HEK293T (cell line): ENCODE data around the gene TSPAN17.

Source experiments
- CTCF ChIA-PET: fragments of 350-600 bp; formaldehyde crosslinking; extraction: SDS; loops from one replicate; lab custom pipeline; 2021; ENCODE audit warnings: antibody characterized with exemption, inconsistent platforms; lab: Yijun Ruan, JAX
- POLR2A ChIA-PET: fragments of 350-600 bp; formaldehyde crosslinking; extraction: SDS; loops from one replicate; lab custom pipeline; 2020; ENCODE audit warnings: antibody characterized with exemption, inconsistent platforms; lab: Yijun Ruan, JAX
- DNase-seq: peaks from one replicate; pipeline ENCODE4 v3.0.0; 2012; ENCODE audit warnings: mixed read lengths; ENCODE audit errors: extremely low spot score
- ARNT ChIP-seq: fragments of 450-650 bp; IDR thresholded peaks from 2 replicates; pipeline ENCODE4 v1.6.1; 2017; ENCODE audit warnings: mild to moderate bottlenecking
- BHLHE40 ChIP-seq: fragments of 450-650 bp; IDR thresholded peaks from 2 replicates; pipeline ENCODE4 v1.6.1; 2016; ENCODE audit warnings: mild to moderate bottlenecking, moderate library complexity, borderline replicate concordance
- CTBP1 ChIP-seq: fragments of 450-650 bp; IDR thresholded peaks from 2 replicates; pipeline ENCODE4 v1.6.1; 2016; ENCODE audit warnings: borderline replicate concordance
- ELF4 ChIP-seq: fragments of 450-650 bp; IDR thresholded peaks from 2 replicates; pipeline ENCODE4 v1.6.1; 2017; ENCODE audit warnings: antibody characterized with exemption
- FOXA1 ChIP-seq: fragments of 450-650 bp; IDR thresholded peaks from 2 replicates; pipeline ENCODE4 v1.6.1; 2016; ENCODE audit warnings: mild to moderate bottlenecking
- FOXK2 ChIP-seq: fragments of 450-650 bp; IDR thresholded peaks from 2 replicates; pipeline ENCODE4 v1.6.1; 2016; ENCODE audit warnings: mild to moderate bottlenecking
- FOXM1 ChIP-seq: fragments of 450-650 bp; IDR thresholded peaks from 2 replicates; pipeline ENCODE4 v1.6.1; 2017; ENCODE audit warnings: mild to moderate bottlenecking, borderline replicate concordance
- HDGF ChIP-seq: fragments of 450-650 bp; IDR thresholded peaks from 2 replicates; pipeline ENCODE4 v1.6.1; 2017; ENCODE audit warnings: antibody characterized with exemption, borderline replicate concordance
- L3MBTL2 ChIP-seq: fragments of 450-650 bp; conservative IDR thresholded peaks from 2 replicates; pipeline ENCODE4 v1.6.1; 2016; ENCODE audit warnings: mild to moderate bottlenecking
- LEF1 ChIP-seq: fragments of 450-650 bp; IDR thresholded peaks from 2 replicates; pipeline ENCODE4 v1.6.1; 2017; ENCODE audit warnings: mild to moderate bottlenecking, borderline replicate concordance
- NFRKB ChIP-seq: fragments of 450-650 bp; IDR thresholded peaks from 2 replicates; pipeline ENCODE4 v1.6.1; 2016; ENCODE audit warnings: mild to moderate bottlenecking, moderate library complexity
- SP1 ChIP-seq: fragments of 450-650 bp; IDR thresholded peaks from 2 replicates; pipeline ENCODE4 v1.6.1; 2017
- SUZ12 ChIP-seq: fragments of 450-650 bp; IDR thresholded peaks from 2 replicates; pipeline ENCODE4 v1.6.1; 2016; ENCODE audit warnings: mild to moderate bottlenecking
- TARDBP ChIP-seq: fragments of 450-650 bp; IDR thresholded peaks from 2 replicates; pipeline ENCODE4 v1.6.1; 2016
- ZNF384 ChIP-seq: fragments of 450-650 bp; IDR thresholded peaks from 2 replicates; pipeline ENCODE4 v1.6.1; 2016
- TF ChIP-seq, protein P1 (sequence below): fragments of 450-650 bp; IDR thresholded peaks from 2 replicates; pipeline ENCODE4 v1.6.1; 2016

The TSPAN17 gene

DNA sequence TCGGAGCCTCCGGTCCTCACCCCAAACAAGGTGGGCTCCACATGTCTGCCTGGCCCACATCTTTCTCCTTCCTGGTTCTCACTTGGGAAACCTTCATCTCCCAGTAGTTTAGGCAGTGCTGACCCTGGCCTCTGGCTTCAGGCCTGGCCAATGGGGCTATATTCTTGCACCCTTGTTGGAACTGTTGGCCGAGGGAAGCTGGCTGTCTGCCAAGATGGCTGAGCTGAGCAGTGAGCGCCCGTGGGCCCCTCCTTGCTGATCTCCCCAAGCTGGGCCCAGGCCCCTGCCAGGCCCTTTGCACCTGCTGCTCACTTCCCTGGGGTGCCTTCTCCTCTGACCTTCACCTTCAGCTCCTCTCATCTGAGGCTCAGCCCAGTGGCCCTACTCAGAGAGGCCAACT lies 31.3 kb downstream of the TSPAN17 start:
- no peak for TF ChIP-seq SUZ12
- TF ChIP-seq ZNF384 = no peak
- TF ChIP-seq ARNT = no peak
- TF ChIP-seq L3MBTL2 = no peak
- TF ChIP-seq FOXA1 = no peak
- TF ChIP-seq NFRKB = no peak
- no peak for TF ChIP-seq SP1
- TF ChIP-seq ELF4 = no peak
- ChIA-PET CTCF (interaction anchor here (0.7 to 2.0 kb wide), 2 partner anchors 9 to 18 kb away, joined by 3 to 12 read pairs; no protein-coding TSS in a partner anchor), POLR2A (no interaction called here)
- DNase-seq = no peak

DNA sequence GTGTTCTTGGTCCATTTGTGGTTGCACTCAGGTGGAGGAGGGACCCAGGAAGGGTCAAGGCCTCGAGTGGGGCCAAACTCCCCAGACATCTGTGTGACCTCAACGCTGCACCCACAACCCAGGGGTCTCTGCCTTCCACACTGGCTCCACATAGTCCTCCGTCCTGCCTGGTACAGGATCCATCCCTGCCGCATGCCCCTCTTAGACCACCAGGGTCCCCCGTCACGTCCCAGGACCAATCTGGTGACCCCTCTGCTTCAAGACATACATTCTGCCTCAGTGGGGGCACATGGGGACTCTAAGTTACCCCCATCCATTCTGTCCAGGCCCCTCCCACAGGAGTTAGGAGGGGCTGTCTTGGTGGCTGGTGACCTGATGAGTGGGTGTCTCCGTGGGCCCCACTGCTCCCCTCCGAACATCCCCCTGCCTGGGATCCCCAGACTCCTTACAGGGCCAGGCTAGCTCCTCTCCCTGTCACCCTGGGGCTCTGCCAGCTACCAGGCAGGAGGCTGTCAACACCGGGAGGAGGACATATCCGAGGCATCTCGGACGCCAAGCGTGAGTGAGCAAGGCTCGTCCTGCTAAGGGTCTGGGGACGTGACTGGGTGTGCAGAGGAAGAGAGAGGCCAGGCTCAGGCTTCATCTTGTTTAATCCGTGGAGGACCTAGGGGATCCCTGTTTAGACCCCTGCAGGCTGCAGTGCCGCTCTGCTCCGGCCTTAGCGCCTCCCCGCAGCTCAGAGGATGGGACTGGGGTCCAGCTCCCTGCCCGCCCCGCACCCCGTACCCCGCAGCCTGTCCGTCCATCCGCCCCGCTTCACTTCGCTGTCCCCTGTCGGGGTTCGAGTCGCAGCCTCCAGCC lies 32.3 kb downstream of the TSPAN17 start:
- no peak for TF ChIP-seq L3MBTL2
- TF ChIP-seq ZNF384 = no peak
- no peak for TF ChIP-seq FOXK2
- no peak for TF ChIP-seq SUZ12
- TF ChIP-seq CTBP1 = no peak
- TF ChIP-seq NFRKB = no peak
- no peak for TF ChIP-seq FOXM1
- no peak for TF ChIP-seq TARDBP
- no peak for TF ChIP-seq ELF4
- TF ChIP-seq LEF1 = no peak
- TF ChIP-seq BHLHE40 = no peak
- TF ChIP-seq, protein P1, sequence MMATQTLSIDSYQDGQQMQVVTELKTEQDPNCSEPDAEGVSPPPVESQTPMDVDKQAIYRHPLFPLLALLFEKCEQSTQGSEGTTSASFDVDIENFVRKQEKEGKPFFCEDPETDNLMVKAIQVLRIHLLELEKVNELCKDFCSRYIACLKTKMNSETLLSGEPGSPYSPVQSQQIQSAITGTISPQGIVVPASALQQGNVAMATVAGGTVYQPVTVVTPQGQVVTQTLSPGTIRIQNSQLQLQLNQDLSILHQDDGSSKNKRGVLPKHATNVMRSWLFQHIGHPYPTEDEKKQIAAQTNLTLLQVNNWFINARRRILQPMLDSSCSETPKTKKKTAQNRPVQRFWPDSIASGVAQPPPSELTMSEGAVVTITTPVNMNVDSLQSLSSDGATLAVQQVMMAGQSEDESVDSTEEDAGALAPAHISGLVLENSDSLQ = no peak
- ChIA-PET CTCF (interaction anchor here (0.7 kb wide), 1 partner anchor 10 kb away, joined by 3 read pairs; no protein-coding TSS in a partner anchor), POLR2A (no interaction called here)
- DNase-seq = no peak

DNA sequence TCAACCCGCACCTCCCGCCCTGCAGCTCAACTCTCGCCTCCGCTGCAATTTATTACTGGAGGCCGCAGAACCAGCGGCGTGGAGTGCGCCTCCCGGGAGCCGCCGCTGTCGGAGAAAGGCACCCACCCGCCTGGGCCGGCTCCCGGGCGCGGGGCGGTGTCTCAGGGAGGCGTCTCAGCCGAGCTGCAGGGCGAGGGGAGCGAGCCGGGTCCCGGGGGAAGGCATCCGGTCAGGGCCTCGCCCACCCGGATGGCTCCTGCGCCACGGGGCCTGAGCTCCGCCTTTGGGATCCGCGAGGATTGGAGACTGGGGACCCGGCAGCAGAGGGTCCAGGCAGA lies 32.9 kb downstream of the TSPAN17 start:
- ChIA-PET CTCF (interaction anchor here (1.6 kb wide), 1 partner anchor 19 kb away, joined by 6 read pairs; no protein-coding TSS in a partner anchor), POLR2A (no interaction called here)
- no peak for DNase-seq
- TF ChIP-seq FOXA1 (no peak), L3MBTL2 (no peak)
- TF ChIP-seq, protein P1 = no peak

DNA sequence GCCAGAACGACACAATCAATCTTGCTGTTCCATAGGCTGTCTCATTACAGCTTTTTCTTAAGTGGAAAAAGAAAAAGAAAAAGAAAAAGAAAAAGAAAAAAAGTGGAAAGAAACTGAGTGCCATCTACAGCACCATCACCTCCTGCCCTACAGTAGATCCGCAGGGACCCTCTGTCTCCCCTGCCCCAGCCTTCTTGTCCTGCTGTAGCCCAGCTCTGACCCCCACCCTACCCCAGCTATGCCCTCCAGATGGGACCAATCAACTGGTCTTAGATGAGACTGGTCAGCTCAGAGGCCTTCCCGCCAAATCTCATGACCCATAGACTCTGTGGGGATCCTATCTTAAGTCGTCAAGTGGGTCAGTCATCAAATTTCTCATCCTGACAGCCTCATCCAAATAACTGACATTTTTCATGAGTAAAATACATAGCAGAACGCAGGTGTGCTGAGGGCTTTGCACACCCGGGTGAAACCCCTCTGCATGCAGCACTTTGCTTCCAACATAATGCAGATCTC lies 34.8 kb downstream of the TSPAN17 start:
- TF ChIP-seq FOXM1 (no peak), NFRKB (no peak), ZNF384 (no peak), SP1 (no peak), ELF4 (no peak), LEF1 (no peak), HDGF (no peak), FOXK2 (no peak), SUZ12 (no peak), L3MBTL2 (no peak), FOXA1 (no peak), BHLHE40 (no peak), ARNT (no peak)
- TF ChIP-seq, protein P1 = no peak
- POLR2A ChIA-PET = no interaction called here
- DNase-seq = no peak
- CTCF ChIA-PET = interaction anchor here (0.6 kb wide), 1 partner anchor 992 kb away, joined by 4 read pairs; no protein-coding TSS in a partner anchor

DNA sequence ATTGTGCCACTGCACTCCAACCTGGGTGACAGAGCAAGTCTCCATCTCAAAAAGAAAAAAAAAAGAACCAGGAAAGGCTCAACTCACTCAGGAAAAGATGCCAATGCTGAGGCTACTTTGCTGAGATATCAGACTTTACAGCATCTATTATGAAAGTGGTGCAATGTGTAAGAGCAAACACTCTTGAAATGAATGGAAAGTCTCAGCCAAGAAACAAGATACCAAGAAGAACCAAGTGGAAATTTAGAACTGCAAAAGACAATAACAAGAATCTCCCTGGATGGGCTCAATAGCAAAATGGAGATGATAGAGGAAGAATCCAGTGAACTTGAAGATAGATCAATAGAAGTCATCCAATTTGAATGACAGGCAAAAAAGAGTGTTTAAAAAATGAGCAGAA lies 37.7 kb downstream of the TSPAN17 start:
- no peak for DNase-seq
- POLR2A ChIA-PET = no interaction called here
- CTCF ChIA-PET = interaction anchor here (1.1 to 2.5 kb wide), 2 partner anchors 16 to 24 kb away, joined by 4 to 12 read pairs; no protein-coding TSS in a partner anchor
- no peak for TF ChIP-seq HDGF
- no peak for TF ChIP-seq BHLHE40
- no peak for TF ChIP-seq SUZ12
- no peak for TF ChIP-seq SP1
- no peak for TF ChIP-seq LEF1
- TF ChIP-seq FOXM1 = no peak
- no peak for TF ChIP-seq L3MBTL2
- TF ChIP-seq TARDBP = no peak
- TF ChIP-seq FOXK2 = no peak
- TF ChIP-seq FOXA1 = no peak
- no peak for TF ChIP-seq CTBP1
- TF ChIP-seq ELF4 = no peak
- TF ChIP-seq ZNF384 = no peak
- TF ChIP-seq, protein P1 = no peak
- no peak for TF ChIP-seq NFRKB
- no peak for TF ChIP-seq ARNT

DNA sequence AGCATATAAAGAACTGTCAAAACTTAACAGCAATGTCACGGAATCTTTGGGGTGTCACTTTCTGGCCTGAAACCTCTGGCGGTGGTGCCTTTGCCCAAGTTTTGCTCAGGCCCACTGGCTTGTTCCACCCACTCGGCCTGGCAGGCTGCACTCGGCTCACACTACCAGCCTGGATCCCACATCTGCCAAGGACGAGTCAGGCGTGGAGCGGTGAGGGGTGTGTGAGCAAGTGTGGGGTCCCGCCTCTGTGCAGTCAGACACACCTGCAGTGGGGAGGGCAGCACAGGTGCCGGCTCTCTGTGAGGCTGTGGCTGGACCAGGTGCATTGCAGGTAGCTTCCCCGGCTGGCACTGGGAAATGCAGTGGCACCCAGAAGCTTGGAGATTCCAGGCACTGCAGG lies 40.0 kb downstream of the TSPAN17 start:
- no peak for DNase-seq
- TF ChIP-seq FOXK2 = no peak
- TF ChIP-seq FOXM1 = no peak
- TF ChIP-seq, protein P1 = no peak
- no peak for TF ChIP-seq SP1
- no peak for TF ChIP-seq L3MBTL2
- TF ChIP-seq SUZ12 = no peak
- no peak for TF ChIP-seq ELF4
- TF ChIP-seq ARNT = no peak
- no peak for TF ChIP-seq LEF1
- TF ChIP-seq FOXA1 = no peak
- no peak for TF ChIP-seq BHLHE40
- no peak for TF ChIP-seq ZNF384
- no peak for TF ChIP-seq HDGF
- TF ChIP-seq TARDBP = no peak
- TF ChIP-seq CTBP1 = no peak
- TF ChIP-seq NFRKB = no peak
- ChIA-PET CTCF (interaction anchor here (1.4 kb wide), 1 partner anchor 27 kb away, joined by 3 read pairs; no protein-coding TSS in a partner anchor), POLR2A (no interaction called here)
